GM19351 (cell line): ENCODE measurements around the gene SOX21.
"Not testable (repeated sequence)": the region's sequence is repeated elsewhere in the genome, so short reads cannot be mapped to it uniquely, and the experiment has no call there.

Experiments
- ATAC-seq: cut with Tn5 transposase; IDR thresholded peaks from one replicate; pipeline ENCODE4 v1.9.1; 2021; ENCODE audit warnings: mild to moderate bottlenecking, moderate library complexity; ENCODE audit not compliant: unreplicated experiment

SOX21 gene

GRCh38 chr13:94712287-94712811 lies at the start of gene SOX21:
SOX21 (minus strand) TSS chr13:94712545; CDS start chr13:94712049, 496 bp downstream.
- no peak for ATAC-seq

GRCh38 chr13:94761407-94761806 lies 49.1 kb upstream of the SOX21 start:
- ATAC-seq: no peak

- ATAC-seq: no peak
Observed at GRCh38 chr13:94759120-94759728, 46.9 kb upstream of the SOX21 start.

GRCh38 chr13:94758436-94758960 lies 46.2 kb upstream of the SOX21 start:
- no peak for ATAC-seq

- ATAC-seq: no peak
Observed at GRCh38 chr13:94753327-94753726, 41.0 kb upstream of the SOX21 start.

- ATAC-seq: no peak
Observed at GRCh38 chr13:94749162-94749561, 36.8 kb upstream of the SOX21 start.

GRCh38 chr13:94739235-94739634 lies 26.9 kb upstream of the SOX21 start:
- no peak for ATAC-seq

- ATAC-seq: no peak
Observed at GRCh38 chr13:94731028-94731427, 18.7 kb upstream of the SOX21 start.

- not testable (repeated sequence) for ATAC-seq
Observed at GRCh38 chr13:94729941-94730340, 17.6 kb upstream of the SOX21 start.

- no peak for ATAC-seq
Observed at GRCh38 chr13:94726425-94726824, 14.1 kb upstream of the SOX21 start.

- ATAC-seq: no peak
Observed at GRCh38 chr13:94722609-94723345, 10.4 kb upstream of the SOX21 start.

- not testable (repeated sequence) for ATAC-seq
Observed at GRCh38 chr13:94718697-94719096, 6.4 kb upstream of the SOX21 start.

- no peak for ATAC-seq
Observed at GRCh38 chr13:94717916-94718315, 5.6 kb upstream of the SOX21 start.

GRCh38 chr13:94716016-94716415 lies 3.7 kb upstream of the SOX21 start:
- no peak for ATAC-seq

- no peak for ATAC-seq
Observed at GRCh38 chr13:94713561-94714182, 1.3 kb upstream of the SOX21 start.

- ATAC-seq: no peak
Observed at GRCh38 chr13:94712812-94713560, 641 bp upstream of the SOX21 start.

GRCh38 chr13:94711561-94712286 lies 621 bp downstream of the SOX21 start:
- ATAC-seq: peak; percentile 26

GRCh38 chr13:94710881-94711560 lies 1.3 kb downstream of the SOX21 start:
- ATAC-seq: peak; percentile 73

GRCh38 chr13:94710065-94710781 lies 2.1 kb downstream of the SOX21 start:
- no peak for ATAC-seq
